Left forelimb (tissue), 1 donor: Measurements from ENCODE around the gene ASTN2.

Source experiments
- DNase-seq: peaks from one replicate; pipeline ENCODE4 v3.0.0-alpha.2; 2018; ENCODE audit warnings: low spot score

The ASTN2 gene

GRCh38 chr9:117104716-117105495 lies 310.0 kb downstream of the ASTN2 start:
- DNase-seq = no peak

GRCh38 chr9:117104206-117104605 lies 310.7 kb downstream of the ASTN2 start:
- no peak for DNase-seq

GRCh38 chr9:117103438-117104110 lies 311.3 kb downstream of the ASTN2 start:
- no peak for DNase-seq

- no peak for DNase-seq
These were observed 313.8 kb downstream of the ASTN2 start for GRCh38 chr9:117101008-117101407.

GRCh38 chr9:117098331-117098730 lies 316.5 kb downstream of the ASTN2 start:
- DNase-seq = no peak

- no peak for DNase-seq
These were observed 317.1 kb downstream of the ASTN2 start for GRCh38 chr9:117097761-117098160.

- no peak for DNase-seq
These were observed 318.7 kb downstream of the ASTN2 start for GRCh38 chr9:117096138-117096537.

- no peak for DNase-seq
These were observed 319.8 kb downstream of the ASTN2 start for GRCh38 chr9:117095081-117095480.

GRCh38 chr9:117093891-117094844 lies 320.7 kb downstream of the ASTN2 start:
- no peak for DNase-seq

GRCh38 chr9:117092582-117092981 lies 322.3 kb downstream of the ASTN2 start:
- no peak for DNase-seq

GRCh38 chr9:117091529-117091928 lies 323.3 kb downstream of the ASTN2 start:
- no peak for DNase-seq

GRCh38 chr9:117088786-117089185 lies 326.1 kb downstream of the ASTN2 start:
- no peak for DNase-seq

- DNase-seq = no peak
These were observed 326.7 kb downstream of the ASTN2 start for GRCh38 chr9:117088140-117088539.

GRCh38 chr9:117084221-117084620 lies 330.6 kb downstream of the ASTN2 start:
- no peak for DNase-seq

- DNase-seq = no peak
These were observed 331.3 kb downstream of the ASTN2 start for GRCh38 chr9:117083559-117083958.

GRCh38 chr9:117081641-117082317 lies 333.1 kb downstream of the ASTN2 start:
- no peak for DNase-seq

GRCh38 chr9:117080765-117081390 lies 334.0 kb downstream of the ASTN2 start:
- no peak for DNase-seq

GRCh38 chr9:117076571-117077290 lies 338.1 kb downstream of the ASTN2 start:
- DNase-seq = no peak

GRCh38 chr9:117075636-117076035 lies 339.2 kb downstream of the ASTN2 start:
- no peak for DNase-seq

GRCh38 chr9:117074784-117075520 lies 339.9 kb downstream of the ASTN2 start:
- no peak for DNase-seq
